ENCODE data around the gene WNT3A.

DNA sequence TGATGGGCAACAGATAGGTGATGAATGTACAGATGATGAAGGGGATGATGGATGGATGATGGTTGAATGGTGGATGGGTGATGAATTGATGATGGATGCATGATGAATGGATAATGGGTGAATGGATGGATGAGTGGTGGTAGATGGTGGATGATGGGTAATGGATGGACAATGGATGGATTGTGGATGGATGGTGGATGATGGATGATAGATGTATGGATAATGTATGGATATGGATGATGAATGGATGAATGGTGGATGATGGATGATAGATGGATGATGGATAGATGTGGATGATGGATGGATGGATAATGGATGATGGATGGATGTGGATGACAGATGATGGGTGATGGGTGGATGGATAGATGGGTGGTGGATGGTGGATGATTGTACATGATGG is 35.7 kb downstream of the WNT3A start:
- TF ChIP-seq SP2 (tag by site-specific recombination; IDR thresholded peaks at IDR 0.05) = no peak
- TF ChIP-seq, protein P1, sequence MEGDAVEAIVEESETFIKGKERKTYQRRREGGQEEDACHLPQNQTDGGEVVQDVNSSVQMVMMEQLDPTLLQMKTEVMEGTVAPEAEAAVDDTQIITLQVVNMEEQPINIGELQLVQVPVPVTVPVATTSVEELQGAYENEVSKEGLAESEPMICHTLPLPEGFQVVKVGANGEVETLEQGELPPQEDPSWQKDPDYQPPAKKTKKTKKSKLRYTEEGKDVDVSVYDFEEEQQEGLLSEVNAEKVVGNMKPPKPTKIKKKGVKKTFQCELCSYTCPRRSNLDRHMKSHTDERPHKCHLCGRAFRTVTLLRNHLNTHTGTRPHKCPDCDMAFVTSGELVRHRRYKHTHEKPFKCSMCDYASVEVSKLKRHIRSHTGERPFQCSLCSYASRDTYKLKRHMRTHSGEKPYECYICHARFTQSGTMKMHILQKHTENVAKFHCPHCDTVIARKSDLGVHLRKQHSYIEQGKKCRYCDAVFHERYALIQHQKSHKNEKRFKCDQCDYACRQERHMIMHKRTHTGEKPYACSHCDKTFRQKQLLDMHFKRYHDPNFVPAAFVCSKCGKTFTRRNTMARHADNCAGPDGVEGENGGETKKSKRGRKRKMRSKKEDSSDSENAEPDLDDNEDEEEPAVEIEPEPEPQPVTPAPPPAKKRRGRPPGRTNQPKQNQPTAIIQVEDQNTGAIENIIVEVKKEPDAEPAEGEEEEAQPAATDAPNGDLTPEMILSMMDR (tag by site-specific recombination; IDR thresholded peaks at IDR 0.05) = no peak
- TF ChIP-seq HOXA7 (CRISPR knock-in tag; IDR thresholded peaks at IDR 0.05; ENCODE audit: borderline replicate concordance) = no peak
- TF ChIP-seq, protein P2, sequence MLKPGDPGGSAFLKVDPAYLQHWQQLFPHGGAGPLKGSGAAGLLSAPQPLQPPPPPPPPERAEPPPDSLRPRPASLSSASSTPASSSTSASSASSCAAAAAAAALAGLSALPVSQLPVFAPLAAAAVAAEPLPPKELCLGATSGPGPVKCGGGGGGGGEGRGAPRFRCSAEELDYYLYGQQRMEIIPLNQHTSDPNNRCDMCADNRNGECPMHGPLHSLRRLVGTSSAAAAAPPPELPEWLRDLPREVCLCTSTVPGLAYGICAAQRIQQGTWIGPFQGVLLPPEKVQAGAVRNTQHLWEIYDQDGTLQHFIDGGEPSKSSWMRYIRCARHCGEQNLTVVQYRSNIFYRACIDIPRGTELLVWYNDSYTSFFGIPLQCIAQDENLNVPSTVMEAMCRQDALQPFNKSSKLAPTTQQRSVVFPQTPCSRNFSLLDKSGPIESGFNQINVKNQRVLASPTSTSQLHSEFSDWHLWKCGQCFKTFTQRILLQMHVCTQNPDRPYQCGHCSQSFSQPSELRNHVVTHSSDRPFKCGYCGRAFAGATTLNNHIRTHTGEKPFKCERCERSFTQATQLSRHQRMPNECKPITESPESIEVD (tag by site-specific recombination; IDR thresholded peaks at IDR 0.05) = no peak
- TF ChIP-seq ZNF416 (tag by site-specific recombination; IDR thresholded peaks at IDR 0.05) = no peak
- TF ChIP-seq, protein P3, sequence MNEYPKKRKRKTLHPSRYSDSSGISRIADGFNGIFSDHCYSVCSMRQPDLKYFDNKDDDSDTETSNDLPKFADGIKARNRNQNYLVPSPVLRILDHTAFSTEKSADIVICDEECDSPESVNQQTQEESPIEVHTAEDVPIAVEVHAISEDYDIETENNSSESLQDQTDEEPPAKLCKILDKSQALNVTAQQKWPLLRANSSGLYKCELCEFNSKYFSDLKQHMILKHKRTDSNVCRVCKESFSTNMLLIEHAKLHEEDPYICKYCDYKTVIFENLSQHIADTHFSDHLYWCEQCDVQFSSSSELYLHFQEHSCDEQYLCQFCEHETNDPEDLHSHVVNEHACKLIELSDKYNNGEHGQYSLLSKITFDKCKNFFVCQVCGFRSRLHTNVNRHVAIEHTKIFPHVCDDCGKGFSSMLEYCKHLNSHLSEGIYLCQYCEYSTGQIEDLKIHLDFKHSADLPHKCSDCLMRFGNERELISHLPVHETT (tag by site-specific recombination; IDR thresholded peaks at IDR 0.05) = no peak
